ENCODE measurements around the gene MAMDC4.
"Not testable (repeated sequence)": the region's sequence is repeated elsewhere in the genome, so short reads cannot be mapped to it uniquely, and the experiment has no call there.

The MAMDC4 gene

DNA sequence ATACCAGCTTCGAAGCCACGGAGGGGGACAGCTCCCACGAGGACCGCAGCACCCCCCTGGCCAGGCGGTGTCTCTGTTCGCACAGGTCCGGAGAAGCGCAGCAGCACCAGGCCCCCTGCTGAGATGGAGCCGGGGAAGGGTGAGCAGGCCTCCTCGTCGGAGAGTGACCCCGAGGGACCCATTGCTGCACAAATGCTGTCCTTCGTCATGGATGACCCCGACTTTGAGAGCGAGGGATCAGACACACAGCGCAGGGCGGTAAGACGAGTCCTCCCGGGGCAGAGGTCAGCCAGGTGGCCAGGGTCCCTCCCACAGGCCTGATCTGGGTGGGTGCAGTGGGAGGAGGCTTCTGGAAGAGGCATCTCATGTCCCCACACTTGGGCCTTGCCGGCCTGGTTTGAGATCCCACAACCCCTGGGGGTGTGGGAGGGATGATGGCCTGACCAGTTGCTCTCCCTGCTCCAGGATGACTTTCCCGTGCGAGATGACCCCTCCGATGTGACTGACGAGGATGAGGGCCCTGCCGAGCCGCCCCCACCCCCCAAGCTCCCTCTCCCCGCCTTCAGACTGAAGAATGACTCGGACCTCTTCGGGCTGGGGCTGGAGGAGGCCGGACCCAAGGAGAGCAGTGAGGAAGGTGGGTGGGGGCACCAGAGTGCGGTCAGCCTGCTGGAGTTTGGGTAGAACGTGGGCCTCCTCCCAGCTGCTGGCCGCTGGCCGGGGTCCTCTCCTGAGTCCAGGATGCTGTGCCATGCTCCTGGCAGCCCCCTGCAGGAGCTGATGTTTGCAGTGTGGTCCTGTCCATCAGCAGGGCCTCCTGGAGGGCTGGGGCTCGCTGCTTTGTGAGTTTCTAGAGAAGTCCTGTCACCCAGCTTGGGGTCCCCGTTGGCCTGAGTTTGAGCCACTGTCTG, 12.7 kb upstream of the MAMDC4 start:
- DNase-seq (ENCODE audit: low read depth): no peak

DNA sequence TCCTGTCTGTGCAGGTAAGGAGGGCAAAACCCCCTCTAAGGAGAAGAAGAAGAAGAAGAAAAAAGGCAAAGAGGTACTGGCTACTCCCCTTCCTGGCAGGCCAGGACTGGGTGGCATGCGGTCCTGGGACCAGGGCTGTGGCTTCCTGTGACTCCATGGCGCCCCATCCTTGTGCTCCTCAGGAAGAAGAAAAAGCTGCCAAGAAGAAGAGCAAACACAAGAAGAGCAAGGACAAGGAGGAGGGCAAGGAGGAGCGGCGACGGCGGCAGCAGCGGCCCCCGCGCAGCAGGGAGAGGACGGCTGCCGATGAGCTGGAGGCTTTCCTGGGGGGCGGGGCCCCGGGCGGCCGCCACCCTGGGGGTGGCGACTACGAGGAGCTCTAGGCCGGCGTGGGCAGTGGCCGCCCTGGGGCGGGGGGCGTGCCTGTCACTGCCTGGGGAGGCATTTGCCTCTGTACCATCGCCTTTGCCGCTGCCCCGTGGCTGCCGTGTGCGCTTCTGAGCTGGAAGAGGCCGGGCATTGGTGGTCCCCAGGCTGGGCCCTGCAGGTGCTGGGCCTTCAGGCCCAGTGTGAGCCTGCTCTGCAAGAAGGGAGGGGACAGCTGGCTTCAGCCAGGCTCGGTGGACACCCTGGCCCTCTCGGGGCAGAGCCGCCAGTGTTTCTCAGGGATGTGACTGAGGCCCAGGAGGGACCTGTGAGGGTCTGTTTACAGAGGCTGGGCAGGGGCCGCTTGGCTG, 11.8 kb upstream of the MAMDC4 start:
- DNase-seq (ENCODE audit: low read depth): no peak

DNA sequence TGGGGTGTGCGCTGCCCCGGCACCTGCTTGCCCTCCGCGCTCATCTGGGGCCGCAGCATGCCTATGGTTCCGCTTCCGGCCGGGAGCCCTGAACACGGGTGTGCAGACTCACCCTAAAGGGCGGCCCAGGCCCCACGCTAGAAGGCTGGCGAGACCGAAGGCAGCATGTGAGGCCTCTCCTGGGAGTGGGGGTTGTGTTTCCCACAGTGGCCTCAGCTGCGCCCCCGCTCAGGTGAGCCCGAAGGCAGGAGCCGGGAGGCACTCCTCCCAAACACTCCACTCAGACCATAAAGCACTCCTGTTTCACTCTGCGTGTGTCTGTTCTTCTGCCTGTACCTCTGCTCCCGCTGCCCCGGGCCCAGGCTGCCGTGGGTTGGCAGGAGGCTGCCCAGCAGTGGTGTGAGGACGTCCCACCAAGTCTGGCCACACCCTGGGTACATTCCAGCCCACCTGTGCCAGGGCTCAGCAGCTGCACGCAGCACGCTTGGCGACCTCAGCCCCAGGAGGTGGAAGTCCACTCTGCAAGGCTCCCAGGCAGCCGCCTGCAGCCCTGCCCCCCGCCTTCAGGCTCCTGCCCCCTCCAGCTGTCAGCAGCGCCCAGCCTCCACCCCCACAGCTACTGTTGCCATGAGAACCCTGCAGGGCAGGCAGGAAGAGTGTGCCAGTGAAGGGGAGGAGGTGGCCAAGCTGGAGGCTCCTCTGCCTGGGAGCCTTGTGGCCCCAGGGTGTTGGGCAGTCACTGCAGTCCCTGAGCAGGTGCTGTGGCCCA, 11.1 kb upstream of the MAMDC4 start:
- no peak for DNase-seq (ENCODE audit: low read depth)

GRCh38 chr9:136841646-136842379, 10.3 kb upstream of the MAMDC4 start:
- DNase-seq (ENCODE audit: low read depth): not testable (repeated sequence)

- not testable (repeated sequence) for DNase-seq (ENCODE audit: low read depth)
Measured at GRCh38 chr9:136842380-136842948, 9.7 kb upstream of the MAMDC4 start, which contains the start of gene AJM1. Gene AJM1 (plus strand): TSS chr9:136842478. CDS start chr9:136844415, 1,937 bp downstream.

DNA sequence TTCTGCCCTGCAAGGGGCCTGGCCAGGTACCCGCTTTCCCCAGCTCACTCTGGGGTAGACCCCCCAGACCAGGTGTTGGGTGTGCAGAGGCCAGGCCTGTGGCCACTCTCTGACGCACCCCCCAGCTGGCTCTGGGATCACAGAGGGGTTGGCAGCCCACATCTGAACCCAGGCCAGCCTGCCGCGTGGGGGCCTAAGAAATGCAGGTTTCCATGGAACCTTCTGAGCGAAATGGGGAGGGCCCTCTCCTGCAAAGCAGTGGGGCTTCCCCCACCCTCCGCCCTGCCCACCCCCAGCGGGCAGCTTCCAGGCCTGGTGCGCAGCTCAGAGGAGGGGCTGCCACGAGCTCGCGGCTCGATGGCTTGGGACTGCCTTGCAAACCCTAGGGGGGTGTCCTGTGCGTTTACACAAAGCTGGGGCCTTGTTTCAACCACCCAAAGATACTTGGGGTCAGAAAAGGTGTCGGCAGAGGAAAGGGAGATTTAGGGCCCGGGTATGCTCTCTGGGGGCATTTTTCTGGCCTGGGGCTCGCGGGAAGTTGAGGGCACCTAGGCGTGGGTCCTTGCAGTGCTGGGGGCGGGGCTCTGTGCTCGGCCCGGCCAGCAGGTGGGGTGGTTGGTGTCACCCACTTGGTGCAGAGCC, 8.9 kb upstream of the MAMDC4 start:
- DNase-seq (ENCODE audit: low read depth): not testable (repeated sequence)

GRCh38 chr9:136843801-136844740, 8.1 kb upstream of the MAMDC4 start:
- DNase-seq (ENCODE audit: low read depth): not testable (repeated sequence)

- DNase-seq (ENCODE audit: low read depth): no peak
Measured at GRCh38 chr9:136844761-136845464, 7.2 kb upstream of the MAMDC4 start.

GRCh38 chr9:136845465-136846260, 6.5 kb upstream of the MAMDC4 start:
- no peak for DNase-seq (ENCODE audit: low read depth)

DNA sequence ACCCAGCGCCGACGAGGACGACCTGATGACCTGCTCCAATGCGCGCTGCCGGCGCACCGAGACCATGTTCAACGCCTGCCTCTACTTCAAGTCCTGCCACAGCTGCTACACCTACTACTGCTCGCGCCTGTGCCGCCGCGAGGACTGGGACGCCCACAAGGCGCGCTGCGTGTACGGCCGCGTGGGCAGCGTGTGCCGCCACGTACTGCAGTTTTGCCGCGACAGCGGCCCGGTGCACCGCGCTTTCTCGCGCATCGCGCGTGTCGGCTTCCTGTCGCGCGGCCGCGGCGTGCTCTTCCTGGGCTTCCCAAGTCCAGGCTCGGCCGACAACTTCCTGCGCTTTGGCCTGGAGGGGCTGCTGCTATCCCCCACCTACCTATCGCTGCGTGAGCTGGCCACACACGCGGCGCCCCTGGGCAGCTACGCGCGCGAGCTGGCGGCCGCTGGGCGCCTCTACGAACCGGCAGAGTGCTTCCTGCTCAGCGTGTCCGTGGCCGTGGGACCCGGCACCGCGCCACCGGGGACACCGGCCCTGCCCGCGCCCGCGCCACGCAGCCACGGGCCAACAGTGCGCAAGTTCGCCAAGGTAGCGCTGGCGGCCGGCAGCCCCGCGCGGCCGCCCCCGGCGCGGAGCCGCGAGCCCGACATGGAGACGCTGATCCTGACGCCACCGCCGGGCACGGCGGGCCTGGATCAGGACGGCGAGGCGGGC, 5.6 kb upstream of the MAMDC4 start:
- DNase-seq (ENCODE audit: low read depth): no peak

GRCh38 chr9:136847088-136847825, 4.9 kb upstream of the MAMDC4 start:
- peak; percentile 59 for DNase-seq (ENCODE audit: low read depth)

GRCh38 chr9:136847826-136848392, 4.2 kb upstream of the MAMDC4 start:
- peak; percentile 70 for DNase-seq (ENCODE audit: low read depth)

DNA sequence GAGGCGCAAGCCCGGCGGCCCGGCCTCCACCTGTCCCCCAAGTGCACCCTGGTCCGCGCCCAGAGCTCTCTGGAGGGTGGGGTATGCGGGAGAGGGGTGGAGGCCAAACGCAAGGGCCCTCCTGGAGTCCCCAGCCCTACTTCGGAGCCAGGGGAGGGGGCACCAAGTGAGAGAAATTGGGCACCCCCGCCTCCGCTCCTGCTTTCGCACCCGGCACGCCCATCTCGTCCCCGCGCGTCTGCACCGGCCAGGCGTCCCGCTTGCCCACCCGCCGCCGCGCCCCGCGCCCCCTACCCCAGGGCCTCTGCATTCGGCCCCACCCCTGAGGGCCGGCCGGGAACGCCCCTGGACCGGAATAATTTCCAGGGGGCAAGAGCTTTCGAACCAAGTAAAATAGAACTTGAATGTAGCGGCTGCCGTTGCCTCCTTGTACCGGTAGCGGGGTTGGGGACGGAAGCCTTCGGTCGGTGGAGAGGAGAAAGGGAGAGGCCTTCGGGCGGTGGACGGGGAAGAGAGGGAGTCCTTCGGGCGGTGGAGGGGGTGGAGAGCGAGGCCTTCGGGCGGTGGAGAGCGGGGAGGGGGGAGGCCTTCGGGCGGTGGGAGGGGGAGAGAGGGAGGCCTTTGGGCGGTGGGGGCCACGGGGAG, 3.6 kb upstream of the MAMDC4 start:
- peak; percentile 30 for DNase-seq (ENCODE audit: low read depth)

GRCh38 chr9:136849038-136849959, 2.8 kb upstream of the MAMDC4 start, which contains the start of gene PHPT1:
Gene PHPT1 (plus strand): TSS chr9:136849409. CDS start chr9:136849431, 22 bp downstream.
- peak; percentile 97 for DNase-seq (ENCODE audit: low read depth)
